GM23338 (cell line): Measurements from ENCODE around the gene HLA-DPA1.

ENCODE experiments used
- CREB1 ChIP-seq: fragments of 250-450 bp; sonication (Bioruptor Pico); IDR thresholded peaks from 2 replicates; pipeline ENCODE4 v1.5.0; 2020; ENCODE audit warnings: low read depth, mild to moderate bottlenecking, moderate library complexity
- EZH2 ChIP-seq: fragments of 200-600 bp; sonication (generic); IDR thresholded peaks from one replicate; pipeline ENCODE4 v1.8.0; 2017; ENCODE audit warnings: antibody characterized with exemption, mild to moderate bottlenecking, low read depth; ENCODE audit not compliant: unreplicated experiment
- EZH2phosphoT487 ChIP-seq: fragments of 200-600 bp; sonication (generic); IDR thresholded peaks from one replicate; pipeline ENCODE4 v1.8.1; 2018; ENCODE audit warnings: antibody characterized with exemption; ENCODE audit not compliant: unreplicated experiment
- JUNB ChIP-seq: IDR thresholded peaks from one replicate; pipeline ENCODE4 v1.6.1; 2016; ENCODE audit warnings: antibody characterized with exemption; ENCODE audit not compliant: unreplicated experiment
- POLR2AphosphoS5 ChIP-seq: IDR thresholded peaks from 2 replicates; pipeline ENCODE4 v1.6.1; 2016; ENCODE audit warnings: antibody characterized with exemption, low read depth
- ZNF331 ChIP-seq: fragments of 250-450 bp; sonication (Bioruptor Pico); IDR thresholded peaks from 2 replicates; pipeline ENCODE4 v1.5.0; 2020; ENCODE audit warnings: low read depth, mild to moderate bottlenecking, moderate library complexity
- TF ChIP-seq, protein P1 (sequence below), 2 experiments: fragments of 200-600 bp in 1 of 2; sonication (generic) in 1 of 2; conservative IDR thresholded peaks; 2 replicates each; pipeline versions ENCODE4 v1.5.1 to v1.6.1; 2016 to 2017; ENCODE audit warnings: antibody characterized with exemption in 2 of 2, low read depth in 2 of 2, mild to moderate bottlenecking in 2 of 2, moderate library complexity in 1 of 2

DNA sequence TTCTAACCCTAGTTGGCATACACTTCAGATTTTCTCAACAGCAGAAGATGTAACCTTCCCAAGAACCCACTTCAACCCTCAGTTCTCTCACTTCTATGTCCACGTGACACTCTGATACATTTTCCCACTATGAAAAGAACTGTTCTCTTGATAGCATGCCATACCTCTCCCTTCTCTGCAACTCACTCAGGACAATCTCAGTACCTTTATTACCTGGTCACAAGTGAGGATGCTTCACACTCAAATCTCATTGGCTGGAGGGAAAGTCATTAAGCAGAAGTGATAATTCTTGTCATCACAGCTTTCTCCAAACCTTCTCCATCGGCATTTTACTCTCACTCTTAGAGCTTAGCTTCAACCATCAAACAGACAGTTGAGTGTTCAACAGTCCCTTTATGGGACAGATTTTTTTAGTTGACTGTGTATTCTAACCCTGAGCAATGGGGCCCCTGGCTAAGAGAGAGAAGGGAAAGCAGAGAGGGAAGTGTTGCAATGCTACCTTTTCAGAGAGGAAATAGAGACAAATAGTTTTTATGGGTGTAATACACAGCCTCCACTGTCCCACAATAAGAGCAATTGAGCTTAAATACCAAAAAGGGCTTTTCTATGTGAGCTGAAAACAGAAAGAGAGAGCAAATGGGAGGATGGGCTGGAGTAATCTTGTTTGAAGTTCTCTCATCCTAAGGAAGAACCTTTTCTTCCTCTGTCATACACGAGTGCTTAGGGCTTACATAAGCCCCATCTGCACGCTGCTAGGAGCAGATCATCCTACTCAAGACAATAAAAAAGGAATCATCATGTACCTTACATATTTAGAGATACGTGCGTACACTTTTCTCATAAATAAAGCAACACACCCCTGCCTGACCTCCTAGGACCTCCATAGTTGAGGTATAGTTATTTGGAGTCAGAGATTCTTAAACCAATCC, 16.0 kb downstream of the HLA-DPA1 start:
- TF ChIP-seq, protein P1, sequence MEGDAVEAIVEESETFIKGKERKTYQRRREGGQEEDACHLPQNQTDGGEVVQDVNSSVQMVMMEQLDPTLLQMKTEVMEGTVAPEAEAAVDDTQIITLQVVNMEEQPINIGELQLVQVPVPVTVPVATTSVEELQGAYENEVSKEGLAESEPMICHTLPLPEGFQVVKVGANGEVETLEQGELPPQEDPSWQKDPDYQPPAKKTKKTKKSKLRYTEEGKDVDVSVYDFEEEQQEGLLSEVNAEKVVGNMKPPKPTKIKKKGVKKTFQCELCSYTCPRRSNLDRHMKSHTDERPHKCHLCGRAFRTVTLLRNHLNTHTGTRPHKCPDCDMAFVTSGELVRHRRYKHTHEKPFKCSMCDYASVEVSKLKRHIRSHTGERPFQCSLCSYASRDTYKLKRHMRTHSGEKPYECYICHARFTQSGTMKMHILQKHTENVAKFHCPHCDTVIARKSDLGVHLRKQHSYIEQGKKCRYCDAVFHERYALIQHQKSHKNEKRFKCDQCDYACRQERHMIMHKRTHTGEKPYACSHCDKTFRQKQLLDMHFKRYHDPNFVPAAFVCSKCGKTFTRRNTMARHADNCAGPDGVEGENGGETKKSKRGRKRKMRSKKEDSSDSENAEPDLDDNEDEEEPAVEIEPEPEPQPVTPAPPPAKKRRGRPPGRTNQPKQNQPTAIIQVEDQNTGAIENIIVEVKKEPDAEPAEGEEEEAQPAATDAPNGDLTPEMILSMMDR (conservative IDR thresholded peaks at IDR 0.05; ENCODE audit: low read depth in 2 of 2) = no peak
- no peak for TF ChIP-seq EZH2phosphoT487
- no peak for TF ChIP-seq EZH2
- TF ChIP-seq CREB1 (CRISPR knock-in tag) = no peak
- no peak for TF ChIP-seq POLR2AphosphoS5
- no peak for TF ChIP-seq JUNB
- no peak for TF ChIP-seq ZNF331 (CRISPR knock-in tag)
